HG02763 (cell line): ENCODE results near the gene LYPD8.

Source experiments
- ATAC-seq: cut with Tn5 transposase; IDR thresholded peaks from one replicate; pipeline ENCODE4 v1.9.1; 2021; ENCODE audit warnings: mild to moderate bottlenecking, moderate library complexity; ENCODE audit not compliant: unreplicated experiment

Gene LYPD8

DNA sequence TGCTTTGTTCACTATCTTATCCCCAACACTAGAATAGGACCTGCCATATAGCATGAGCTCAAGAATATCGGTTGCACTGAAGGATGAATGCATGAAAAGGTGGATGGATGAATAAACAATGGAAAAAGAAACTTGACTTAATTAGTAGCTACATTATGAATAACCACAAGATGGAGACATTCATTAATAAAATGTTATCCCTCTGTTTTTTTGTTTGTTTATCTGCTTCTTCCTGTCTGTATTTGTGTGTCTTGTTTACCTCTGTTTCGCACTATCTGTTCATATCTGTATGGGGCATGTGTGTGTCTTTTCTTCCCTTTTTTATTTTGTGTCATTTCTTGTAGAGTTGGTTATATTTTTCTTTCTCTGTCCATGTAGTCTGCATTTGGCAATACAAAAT lies 51.9 kb downstream of the LYPD8 start:
- no peak for ATAC-seq

DNA sequence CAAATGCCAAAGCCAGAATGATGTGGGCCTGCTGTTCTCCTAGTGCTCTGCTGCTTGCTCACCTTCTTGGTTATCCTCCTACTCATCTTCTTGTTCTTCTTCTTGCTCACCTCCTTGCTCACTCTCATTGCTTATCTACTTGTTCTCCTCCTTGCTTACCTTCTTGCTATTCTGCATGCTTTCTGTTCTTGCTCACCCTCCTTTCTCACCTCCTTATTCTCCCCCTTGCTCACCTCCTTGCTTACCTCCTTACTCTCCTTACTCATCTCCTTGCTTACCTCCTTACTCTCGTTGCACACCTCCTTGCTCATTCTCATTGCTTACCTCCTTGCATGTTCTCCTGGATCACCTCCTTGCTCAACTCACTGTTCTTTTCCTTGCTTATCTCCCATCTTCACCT lies 52.8 kb downstream of the LYPD8 start, which contains the start of gene OR14I1:
Gene OR14I1, minus strand, starts transcription at position 53 of the 400 bp plus-strand sequence.
- ATAC-seq: no peak

DNA sequence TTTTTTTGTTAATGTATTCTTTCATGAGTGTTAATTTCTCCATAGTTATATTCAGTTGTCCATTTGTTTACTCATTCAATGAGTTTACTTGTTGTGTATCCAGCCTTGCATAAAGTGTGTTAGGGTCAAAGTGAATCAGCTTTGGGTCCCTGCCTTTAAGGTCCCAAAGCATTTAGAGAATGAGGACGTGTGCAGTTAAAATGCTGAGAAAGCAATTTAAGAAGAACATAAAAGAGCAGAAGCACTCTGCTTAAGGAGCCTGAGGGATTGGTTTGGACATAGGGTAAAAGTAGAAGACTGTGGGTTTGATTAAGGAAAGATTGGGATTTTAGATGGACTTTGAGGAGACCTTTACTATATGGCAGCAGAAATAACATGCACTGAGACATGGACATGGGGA lies 56.5 kb downstream of the LYPD8 start:
- no peak for ATAC-seq

DNA sequence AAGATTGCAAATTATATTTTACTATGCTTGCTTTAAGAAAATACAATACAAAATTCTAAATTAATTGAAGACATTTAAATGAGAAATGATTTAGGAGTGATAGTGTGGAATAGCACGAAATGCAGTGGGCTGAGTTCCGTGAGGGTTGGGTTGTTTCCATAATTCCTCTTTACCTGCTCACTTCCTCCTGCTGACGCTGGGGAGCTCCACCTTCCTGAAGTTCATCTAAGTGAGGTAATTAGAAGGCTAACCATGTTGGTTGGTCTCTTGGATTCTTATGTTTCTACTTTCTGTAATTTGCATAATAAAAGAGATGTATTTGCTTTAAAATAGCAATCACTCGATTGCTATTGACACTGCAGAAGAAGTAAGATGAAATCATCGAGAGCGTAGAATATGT lies 57.7 kb downstream of the LYPD8 start:
- no peak for ATAC-seq

DNA sequence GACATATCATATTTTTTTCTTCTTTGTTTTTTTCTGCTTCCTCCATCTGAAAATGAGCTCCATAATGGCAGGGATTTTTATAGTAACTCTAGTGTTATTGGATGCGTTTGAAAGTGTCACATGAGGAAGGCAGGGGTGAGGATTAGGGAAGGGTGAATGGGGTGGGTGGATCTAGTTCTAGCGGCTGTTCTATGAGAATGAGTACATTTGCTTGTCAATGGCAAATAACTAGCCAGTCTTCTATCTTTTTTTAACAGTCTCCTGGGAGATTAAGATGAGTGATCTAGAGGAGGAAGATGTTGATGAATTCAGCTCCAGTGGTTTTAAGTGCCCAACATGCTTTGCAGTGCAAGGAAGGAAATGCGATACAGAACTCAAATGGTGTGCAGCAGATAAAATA lies 58.8 kb downstream of the LYPD8 start:
- ATAC-seq: no peak

DNA sequence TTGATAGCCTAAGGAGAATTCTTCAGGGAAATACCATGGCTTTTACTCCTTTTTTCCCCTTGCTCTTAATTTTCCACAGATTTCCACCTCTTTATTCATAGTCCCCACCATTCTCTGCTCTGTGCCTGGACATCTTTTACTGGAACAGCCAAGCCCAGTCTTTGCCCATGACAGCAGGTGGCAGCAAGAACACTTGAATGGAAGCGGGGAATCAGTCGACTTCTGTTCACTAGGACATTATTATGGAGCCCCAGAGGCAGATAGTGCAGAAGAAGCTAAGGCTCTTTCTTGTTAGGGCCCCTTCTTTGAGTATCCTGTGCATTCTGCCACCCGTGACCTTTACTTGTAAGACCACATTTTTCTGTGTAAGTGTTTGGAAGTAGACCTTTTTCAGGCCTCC lies 59.3 kb downstream of the LYPD8 start:
- no peak for ATAC-seq

DNA sequence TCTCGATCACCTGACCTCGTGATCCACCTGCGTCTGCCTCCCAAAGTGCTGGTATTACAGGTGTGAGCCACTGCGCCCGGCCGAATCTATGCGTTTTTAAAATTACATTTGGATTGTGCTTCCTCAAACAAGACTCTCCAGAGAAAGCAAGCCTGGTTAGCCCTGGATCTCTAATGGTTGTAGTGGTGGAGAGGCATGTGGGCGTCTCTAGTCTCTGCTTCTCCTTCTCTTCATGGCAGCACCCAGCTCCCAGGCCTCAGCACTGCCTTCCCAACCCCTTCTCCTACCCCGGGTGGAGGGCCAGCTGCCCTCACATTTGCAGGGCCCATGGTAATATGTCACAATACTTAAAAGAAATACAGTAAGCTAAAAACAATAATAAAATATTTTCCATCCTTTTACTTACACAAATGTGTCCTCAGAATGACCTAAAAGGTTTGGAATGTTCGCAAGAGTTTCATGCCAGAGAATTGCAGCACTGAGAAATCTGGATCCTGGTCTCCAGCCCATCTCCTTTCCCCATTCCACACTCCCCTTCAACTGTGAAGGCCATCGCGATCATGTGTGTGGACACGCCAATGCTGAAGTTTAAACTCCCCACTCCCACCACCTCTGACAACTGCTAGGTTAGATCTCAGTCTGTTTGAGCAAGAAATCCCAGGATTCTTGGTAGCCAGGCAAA lies 60.0 kb downstream of the LYPD8 start:
- no peak for ATAC-seq

DNA sequence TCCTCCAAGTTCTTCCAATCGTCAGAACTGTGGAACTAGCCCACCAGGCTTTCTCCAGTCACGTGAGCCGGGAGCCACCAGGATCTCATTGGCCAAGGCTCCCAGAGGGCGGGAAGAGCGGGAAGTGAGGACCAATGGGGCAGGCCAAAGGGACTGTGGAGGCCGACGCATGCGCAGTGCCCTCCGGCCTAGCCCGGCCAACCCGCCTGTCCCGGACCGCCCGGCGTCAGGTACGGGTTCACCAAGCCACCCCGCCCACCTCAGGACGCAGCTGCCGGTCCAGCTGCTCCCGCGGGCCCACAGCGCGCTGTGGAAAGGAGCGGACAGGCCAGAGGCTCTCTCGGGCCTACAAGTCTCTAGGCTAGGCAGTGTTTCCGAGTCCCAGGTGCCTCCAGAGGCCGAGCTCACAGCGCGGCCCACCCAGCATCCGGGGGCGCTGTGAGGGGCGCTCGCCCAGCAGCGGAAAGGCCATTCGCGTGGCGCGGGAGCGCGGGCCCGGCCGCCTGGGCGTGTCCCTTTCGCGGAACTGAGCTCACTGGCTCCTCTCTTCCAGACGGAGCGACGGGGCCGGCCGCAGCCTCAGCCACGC lies 63.9 kb downstream of the LYPD8 start:
- no peak for ATAC-seq
